HEK293T (cell line): ENCODE results near the gene MAP3K10.
A peak's percentile ranks its signal among the peaks of the same experiment; 100 is the strongest.

ENCODE experiments used
- CTCF ChIA-PET: fragments of 350-600 bp; formaldehyde crosslinking; extraction: SDS; loops from one replicate; lab custom pipeline; 2021; ENCODE audit warnings: antibody characterized with exemption, inconsistent platforms; lab: Yijun Ruan, JAX
- POLR2A ChIA-PET: fragments of 350-600 bp; formaldehyde crosslinking; extraction: SDS; loops from one replicate; lab custom pipeline; 2020; ENCODE audit warnings: antibody characterized with exemption, inconsistent platforms; lab: Yijun Ruan, JAX
- DNase-seq: peaks from one replicate; pipeline ENCODE4 v3.0.0; 2012; ENCODE audit warnings: mixed read lengths; ENCODE audit errors: extremely low spot score
- ARNT ChIP-seq: fragments of 450-650 bp; IDR thresholded peaks from 2 replicates; pipeline ENCODE4 v1.6.1; 2017; ENCODE audit warnings: mild to moderate bottlenecking
- BHLHE40 ChIP-seq: fragments of 450-650 bp; IDR thresholded peaks from 2 replicates; pipeline ENCODE4 v1.6.1; 2016; ENCODE audit warnings: mild to moderate bottlenecking, moderate library complexity, borderline replicate concordance
- CTBP1 ChIP-seq: fragments of 450-650 bp; IDR thresholded peaks from 2 replicates; pipeline ENCODE4 v1.6.1; 2016; ENCODE audit warnings: borderline replicate concordance
- ELF4 ChIP-seq: fragments of 450-650 bp; IDR thresholded peaks from 2 replicates; pipeline ENCODE4 v1.6.1; 2017; ENCODE audit warnings: antibody characterized with exemption
- FOXA1 ChIP-seq: fragments of 450-650 bp; IDR thresholded peaks from 2 replicates; pipeline ENCODE4 v1.6.1; 2016; ENCODE audit warnings: mild to moderate bottlenecking
- FOXK2 ChIP-seq: fragments of 450-650 bp; IDR thresholded peaks from 2 replicates; pipeline ENCODE4 v1.6.1; 2016; ENCODE audit warnings: mild to moderate bottlenecking
- FOXM1 ChIP-seq: fragments of 450-650 bp; IDR thresholded peaks from 2 replicates; pipeline ENCODE4 v1.6.1; 2017; ENCODE audit warnings: mild to moderate bottlenecking, borderline replicate concordance
- HDGF ChIP-seq: fragments of 450-650 bp; IDR thresholded peaks from 2 replicates; pipeline ENCODE4 v1.6.1; 2017; ENCODE audit warnings: antibody characterized with exemption, borderline replicate concordance
- L3MBTL2 ChIP-seq: fragments of 450-650 bp; conservative IDR thresholded peaks from 2 replicates; pipeline ENCODE4 v1.6.1; 2016; ENCODE audit warnings: mild to moderate bottlenecking
- LEF1 ChIP-seq: fragments of 450-650 bp; IDR thresholded peaks from 2 replicates; pipeline ENCODE4 v1.6.1; 2017; ENCODE audit warnings: mild to moderate bottlenecking, borderline replicate concordance
- NFRKB ChIP-seq: fragments of 450-650 bp; IDR thresholded peaks from 2 replicates; pipeline ENCODE4 v1.6.1; 2016; ENCODE audit warnings: mild to moderate bottlenecking, moderate library complexity
- SP1 ChIP-seq: fragments of 450-650 bp; IDR thresholded peaks from 2 replicates; pipeline ENCODE4 v1.6.1; 2017
- SUZ12 ChIP-seq: fragments of 450-650 bp; IDR thresholded peaks from 2 replicates; pipeline ENCODE4 v1.6.1; 2016; ENCODE audit warnings: mild to moderate bottlenecking
- TARDBP ChIP-seq: fragments of 450-650 bp; IDR thresholded peaks from 2 replicates; pipeline ENCODE4 v1.6.1; 2016
- ZNF384 ChIP-seq: fragments of 450-650 bp; IDR thresholded peaks from 2 replicates; pipeline ENCODE4 v1.6.1; 2016
- TF ChIP-seq, protein P1 (sequence below): fragments of 450-650 bp; IDR thresholded peaks from 2 replicates; pipeline ENCODE4 v1.6.1; 2016

The MAP3K10 gene

DNA sequence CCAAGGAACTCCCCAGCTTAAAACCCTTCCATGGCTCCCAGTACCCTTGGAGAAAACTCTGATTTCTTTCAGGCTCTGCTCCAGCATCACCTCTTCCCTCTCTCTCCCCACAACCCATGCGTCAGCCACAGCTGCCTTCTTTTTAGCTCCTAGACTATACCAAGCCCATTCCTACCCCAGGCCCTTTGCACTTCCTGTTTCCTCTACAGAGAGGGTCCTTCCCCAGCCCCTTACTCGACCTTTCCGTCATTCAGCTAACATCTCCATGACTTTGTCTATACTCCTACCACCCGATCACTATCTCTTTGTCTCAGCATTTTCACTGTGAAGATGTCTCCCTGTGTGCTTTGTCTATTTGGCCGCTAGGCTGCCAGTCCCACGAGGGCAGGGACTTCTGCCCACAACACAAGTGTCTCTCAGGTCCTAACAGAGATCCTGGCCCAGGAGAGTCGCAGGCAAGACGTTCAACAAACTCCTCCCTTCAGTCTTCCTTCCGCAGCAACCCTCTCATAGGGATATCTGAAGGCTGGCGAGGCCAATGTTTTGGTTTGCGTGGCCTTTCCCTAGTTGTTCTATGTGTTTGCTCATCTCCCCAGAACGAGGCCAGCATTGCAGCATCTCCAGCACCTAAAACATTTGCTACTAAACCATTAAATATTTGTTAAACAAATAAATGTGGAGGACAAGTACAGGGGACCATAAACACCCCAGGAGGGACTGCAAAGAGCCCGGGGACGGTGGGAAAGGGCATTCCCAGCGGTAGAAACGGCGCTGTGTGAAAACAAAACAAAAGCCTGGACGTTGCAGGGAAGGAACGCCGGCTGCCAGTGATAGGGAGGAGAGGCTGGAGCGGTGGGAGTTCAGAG lies 34.4 kb downstream of the MAP3K10 start:
- ChIA-PET POLR2A (no interaction called here), CTCF (no interaction called here)
- DNase-seq = no peak

DNA sequence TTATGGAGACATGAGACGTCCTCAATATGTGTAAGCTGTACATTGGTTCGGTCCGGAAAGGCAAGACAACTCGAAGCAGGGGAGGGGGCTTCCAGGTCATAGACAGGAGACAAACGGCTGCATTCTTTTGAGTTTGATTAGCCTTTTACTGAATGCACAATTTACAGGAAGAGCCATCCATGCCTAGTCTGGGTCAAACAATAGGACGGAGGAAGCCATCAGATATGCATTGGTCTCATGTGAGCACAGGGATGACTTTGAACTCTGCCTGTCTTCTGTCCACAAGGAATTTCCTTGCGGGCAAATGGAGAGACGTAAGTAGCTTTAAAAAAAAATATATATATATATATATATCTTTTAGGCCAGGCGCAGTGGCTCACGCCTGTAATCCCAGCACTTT lies 37.1 kb downstream of the MAP3K10 start:
- DNase-seq = no peak
- CTCF ChIA-PET = interaction anchor here (1.2 kb wide), 1 partner anchor 89 kb away, joined by 3 read pairs; no protein-coding TSS in a partner anchor
- POLR2A ChIA-PET = interaction anchor here (1.2 kb wide), 1 partner anchor 8 kb away, joined by 3 read pairs; no protein-coding TSS in a partner anchor

More for the DNA sequence above, 34.4 kb downstream of the MAP3K10 start:
- TF ChIP-seq L3MBTL2 (0 out of 2 replicates have a peak, but pooled peaks have one; percentile 21), TARDBP (no peak)

DNA sequence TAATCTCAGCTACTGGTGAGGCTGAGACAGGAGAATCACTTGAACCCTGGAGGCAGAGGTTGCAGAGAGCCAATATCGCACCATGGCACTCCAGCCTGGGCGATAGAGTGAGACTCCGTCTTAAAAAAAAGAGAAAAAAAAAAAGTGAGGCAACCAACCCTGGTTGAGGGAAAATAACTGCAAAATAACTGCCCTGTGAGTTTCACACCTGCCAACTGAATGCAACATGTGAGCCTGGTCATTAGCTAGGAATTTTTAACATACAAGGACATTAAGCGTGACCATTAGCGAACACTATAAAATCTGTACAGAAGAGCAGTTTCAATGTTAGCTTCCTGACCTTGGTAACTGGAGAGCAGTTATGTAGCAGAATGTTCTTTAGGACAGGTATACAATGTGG lies 37.6 kb downstream of the MAP3K10 start:
- POLR2A ChIA-PET = no interaction called here
- CTCF ChIA-PET = interaction anchor here (1.2 kb wide), 1 partner anchor 89 kb away, joined by 3 read pairs; no protein-coding TSS in a partner anchor
- no peak for DNase-seq

More for the DNA sequence above, 37.1 kb downstream of the MAP3K10 start:
- TF ChIP-seq CTBP1 = no peak
- TF ChIP-seq ZNF384 = no peak
- no peak for TF ChIP-seq SUZ12

DNA sequence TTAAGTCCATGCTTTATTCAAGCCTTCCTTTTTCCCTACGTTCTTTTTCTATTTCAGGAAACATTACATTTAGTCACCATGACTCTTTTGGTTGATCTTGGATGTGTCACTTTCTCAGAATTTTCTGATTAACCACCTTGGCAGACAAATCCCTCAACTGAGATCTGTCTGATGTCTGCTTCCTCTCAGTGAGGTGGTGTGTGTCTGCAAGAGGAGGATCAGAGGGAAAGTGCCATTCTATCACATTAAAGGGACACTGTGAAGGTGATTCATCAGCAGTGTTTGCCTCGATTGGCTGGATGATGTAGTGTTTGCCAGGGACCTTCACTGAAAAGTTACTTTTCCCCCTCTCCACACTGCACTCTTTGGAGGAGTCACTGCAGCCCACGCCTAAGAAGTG lies 38.3 kb downstream of the MAP3K10 start:
- ChIA-PET CTCF (no interaction called here), POLR2A (no interaction called here)
- DNase-seq = no peak

More for the DNA sequence above, 37.6 kb downstream of the MAP3K10 start:
- no peak for TF ChIP-seq BHLHE40
- no peak for TF ChIP-seq ZNF384
- no peak for TF ChIP-seq FOXK2
- TF ChIP-seq TARDBP = no peak
- TF ChIP-seq ARNT = no peak
- TF ChIP-seq L3MBTL2 = no peak
- TF ChIP-seq, protein P1, sequence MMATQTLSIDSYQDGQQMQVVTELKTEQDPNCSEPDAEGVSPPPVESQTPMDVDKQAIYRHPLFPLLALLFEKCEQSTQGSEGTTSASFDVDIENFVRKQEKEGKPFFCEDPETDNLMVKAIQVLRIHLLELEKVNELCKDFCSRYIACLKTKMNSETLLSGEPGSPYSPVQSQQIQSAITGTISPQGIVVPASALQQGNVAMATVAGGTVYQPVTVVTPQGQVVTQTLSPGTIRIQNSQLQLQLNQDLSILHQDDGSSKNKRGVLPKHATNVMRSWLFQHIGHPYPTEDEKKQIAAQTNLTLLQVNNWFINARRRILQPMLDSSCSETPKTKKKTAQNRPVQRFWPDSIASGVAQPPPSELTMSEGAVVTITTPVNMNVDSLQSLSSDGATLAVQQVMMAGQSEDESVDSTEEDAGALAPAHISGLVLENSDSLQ = no peak
- TF ChIP-seq FOXA1 = no peak
- no peak for TF ChIP-seq FOXM1
- no peak for TF ChIP-seq SUZ12
- no peak for TF ChIP-seq CTBP1
- TF ChIP-seq ELF4 = no peak

DNA sequence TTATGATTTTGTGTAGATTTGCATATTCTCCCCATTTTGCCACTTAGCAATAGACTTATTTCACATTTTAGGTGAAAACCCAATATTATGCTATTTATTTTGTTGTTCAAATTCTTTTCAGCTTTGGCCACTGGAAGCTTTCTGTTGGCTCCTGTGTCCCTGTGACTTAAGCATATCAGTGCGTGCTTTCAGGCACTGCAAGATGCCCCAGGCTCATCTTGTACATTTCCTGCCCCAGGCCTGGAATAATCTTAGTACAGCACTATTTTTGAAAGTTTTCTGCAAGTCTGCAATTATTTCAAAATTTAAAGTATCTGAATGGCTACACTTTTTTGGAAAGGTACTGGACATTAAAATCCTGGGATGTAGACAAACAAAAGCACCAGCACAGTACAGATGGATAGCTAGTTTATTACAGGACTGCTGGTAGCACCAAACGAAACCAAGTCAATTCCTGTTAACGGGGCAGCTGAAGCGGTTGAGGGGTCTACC lies 38.7 kb downstream of the MAP3K10 start:
- ChIA-PET CTCF (interaction anchor here (0.5 kb wide), 1 partner anchor 82 kb away, joined by 4 read pairs; no protein-coding TSS in a partner anchor), POLR2A (no interaction called here)
- TF ChIP-seq NFRKB = no peak
- no peak for TF ChIP-seq FOXK2
- TF ChIP-seq FOXM1 = no peak
- no peak for TF ChIP-seq ZNF384
- no peak for TF ChIP-seq SUZ12
- TF ChIP-seq SP1 = no peak
- TF ChIP-seq, protein P1 = no peak
- TF ChIP-seq HDGF = no peak
- TF ChIP-seq L3MBTL2 = no peak
- no peak for TF ChIP-seq FOXA1
- no peak for TF ChIP-seq TARDBP
- TF ChIP-seq LEF1 = no peak
- TF ChIP-seq ARNT = no peak
- no peak for TF ChIP-seq CTBP1
- no peak for TF ChIP-seq ELF4
- TF ChIP-seq BHLHE40 = no peak
- DNase-seq = no peak

More for the DNA sequence above, 38.3 kb downstream of the MAP3K10 start:
- no peak for TF ChIP-seq FOXM1
- no peak for TF ChIP-seq BHLHE40
- no peak for TF ChIP-seq FOXK2
- TF ChIP-seq TARDBP = no peak
- no peak for TF ChIP-seq SUZ12
- TF ChIP-seq ZNF384 = no peak
- no peak for TF ChIP-seq L3MBTL2
- no peak for TF ChIP-seq FOXA1
- TF ChIP-seq, protein P1 = no peak
- TF ChIP-seq CTBP1 = no peak
- TF ChIP-seq HDGF = no peak
- TF ChIP-seq SP1 = no peak
- TF ChIP-seq LEF1 = no peak
- no peak for TF ChIP-seq ARNT
- TF ChIP-seq ELF4 = no peak
- no peak for TF ChIP-seq NFRKB

DNA sequence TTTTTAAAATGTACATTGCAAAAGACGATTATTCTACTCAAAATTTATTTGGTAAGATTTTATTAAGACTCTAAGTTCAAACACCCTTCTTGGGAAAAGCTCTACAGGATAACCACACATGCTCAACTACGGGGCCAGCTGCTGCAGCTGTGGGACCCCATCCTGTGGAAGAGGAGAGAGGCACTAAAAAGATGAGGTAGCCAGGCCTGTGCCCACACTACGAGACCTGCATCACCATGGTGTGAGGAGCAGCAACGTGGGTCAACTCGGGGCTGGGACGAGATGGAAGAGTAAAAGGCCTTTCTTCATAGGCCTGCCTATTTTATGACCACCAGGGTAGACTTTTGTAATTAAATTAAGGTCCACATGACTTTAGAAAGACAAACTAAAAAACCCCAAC lies 39.8 kb downstream of the MAP3K10 start:
- POLR2A ChIA-PET = no interaction called here
- CTCF ChIA-PET = no interaction called here
- TF ChIP-seq L3MBTL2 = no peak
- no peak for TF ChIP-seq LEF1
- TF ChIP-seq NFRKB = no peak
- no peak for TF ChIP-seq SUZ12
- no peak for TF ChIP-seq CTBP1
- no peak for TF ChIP-seq FOXA1
- TF ChIP-seq ELF4 = no peak
- no peak for DNase-seq
